ENCODE data around the gene RNF135.

DNA sequence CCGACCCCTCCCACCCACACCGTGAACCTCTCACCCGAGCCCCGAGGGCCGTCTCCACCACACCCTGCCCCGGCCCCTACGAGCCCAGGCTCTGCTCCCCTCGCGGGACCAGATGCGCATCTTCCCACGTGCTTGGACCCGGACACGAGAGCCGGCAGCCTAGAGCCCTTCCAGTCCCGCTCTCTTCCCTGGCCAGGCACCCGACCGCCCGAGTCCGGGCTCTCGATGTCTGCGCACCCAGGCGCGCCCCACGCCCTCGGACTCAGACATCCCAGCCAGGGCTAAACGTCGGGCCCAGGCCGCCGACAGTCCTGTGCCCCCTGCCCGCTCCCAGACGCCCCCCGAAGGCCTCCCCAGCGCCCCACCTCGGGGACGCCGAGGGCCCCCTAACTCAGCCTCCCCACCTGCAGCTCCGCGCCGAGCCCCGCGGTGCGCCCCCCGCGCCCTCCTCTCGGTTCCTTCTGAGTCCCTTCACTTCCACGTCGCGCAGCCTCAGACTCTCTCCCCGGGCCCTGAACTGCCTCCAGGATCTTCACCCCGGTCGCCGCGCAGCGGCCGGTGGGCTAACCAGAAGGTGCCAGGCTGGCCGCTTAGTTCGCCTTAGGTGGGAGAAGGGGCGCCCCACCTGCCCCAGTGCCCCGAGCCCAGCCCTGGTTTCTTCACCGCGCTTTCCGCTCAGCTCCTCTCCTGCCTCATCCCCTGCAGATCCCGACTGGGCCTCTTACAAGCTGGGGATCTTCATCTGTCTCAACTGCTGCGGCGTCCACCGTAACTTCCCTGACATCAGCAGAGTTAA lies 48.4 kb upstream of the RNF135 start:
- TF ChIP-seq GATA3 (IDR thresholded peaks at IDR 0.05; ENCODE audit: low read depth, low read length), result no peak
- no peak for TF ChIP-seq GATA2 (IDR thresholded peaks at IDR 0.05; ENCODE audit: low read depth, low read length)

Data from SH-SY5Y (cell line).